GM23248 (cell line): ENCODE data around the gene OR52E8. TPM values are rescaled to one million over a fixed set of nuclear protein-coding genes. Genes with fewer than 3 reads are reported as not detected.

Experiments used
- DNase-seq: peaks from one replicate; pipeline ENCODE4 v3.0.0-alpha.2; 2015
- H2AFZ ChIP-seq: fragments of 200-600 bp; sonication (generic); 2 replicates; pipeline ENCODE4 v1.6.1; 2016; ENCODE audit warnings: antibody characterized with exemption
- H3F3A ChIP-seq: fragments of 200-600 bp; sonication (generic); 2 replicates; pipeline ENCODE4 v1.6.1; 2016; ENCODE audit warnings: mild to moderate bottlenecking, antibody characterized with exemption, mixed run types; ENCODE audit not compliant: insufficient read depth
- H3K27ac ChIP-seq: fragments of 200-600 bp; sonication (generic); 2 replicates; pipeline ENCODE4 v1.5.1; 2016; ENCODE audit warnings: mild to moderate bottlenecking
- H3K27me3 ChIP-seq: fragments of 200-600 bp; sonication (generic); replicated peaks from 2 replicates; pipeline ENCODE4 v1.6.1; 2016; ENCODE audit warnings: mild to moderate bottlenecking; ENCODE audit not compliant: insufficient read depth
- H3K36me3 ChIP-seq: fragments of 200-600 bp; sonication (generic); 2 replicates; pipeline ENCODE4 v1.6.1; 2016; ENCODE audit warnings: low read depth, mild to moderate bottlenecking
- H3K4me1 ChIP-seq: fragments of 200-600 bp; sonication (generic); 2 replicates; pipeline ENCODE4 v1.6.1; 2016; ENCODE audit warnings: mild to moderate bottlenecking; ENCODE audit not compliant: insufficient read depth
- H3K4me2 ChIP-seq: fragments of 200-600 bp; sonication (generic); one replicate; pipeline ENCODE4 v1.6.1; 2016; ENCODE audit warnings: mild to moderate bottlenecking; ENCODE audit not compliant: unreplicated experiment
- H3K4me3 ChIP-seq: fragments of 200-600 bp; sonication (generic); 2 replicates; pipeline ENCODE4 v1.5.1; 2016; ENCODE audit warnings: mild to moderate bottlenecking
- H3K79me2 ChIP-seq: fragments of 200-600 bp; sonication (generic); 2 replicates; pipeline ENCODE4 v1.6.1; 2016; ENCODE audit warnings: mild to moderate bottlenecking; ENCODE audit not compliant: insufficient read depth
- H3K9ac ChIP-seq: fragments of 200-600 bp; sonication (generic); 2 replicates; pipeline ENCODE4 v1.6.1; 2016; ENCODE audit warnings: mild to moderate bottlenecking
- H3K9me2 ChIP-seq: fragments of 200-600 bp; sonication (generic); 2 replicates; pipeline ENCODE4 v1.6.1; 2016; ENCODE audit warnings: mixed run types, mild to moderate bottlenecking, moderate library complexity; ENCODE audit not compliant: insufficient read depth
- H3K9me3 ChIP-seq: fragments of 200-600 bp; sonication (generic); one replicate; pipeline ENCODE4 v1.6.1; 2017; ENCODE audit warnings: low read depth
- H4K20me1 ChIP-seq: fragments of 200-600 bp; sonication (generic); 2 replicates; pipeline ENCODE4 v1.6.0; 2016; ENCODE audit not compliant: insufficient read depth
- EZH2 ChIP-seq: fragments of 200-600 bp; sonication (generic); IDR thresholded peaks from 2 replicates; pipeline ENCODE4 v1.6.1; 2018; ENCODE audit warnings: antibody characterized with exemption, mild to moderate bottlenecking; ENCODE audit not compliant: insufficient read depth, poor library complexity, severe bottlenecking
- EZH2phosphoT487 ChIP-seq: fragments of 200-600 bp; sonication (generic); IDR thresholded peaks from 2 replicates; pipeline ENCODE4 v1.6.1; 2018; ENCODE audit warnings: antibody characterized with exemption, moderate library complexity, mild to moderate bottlenecking, low read depth; ENCODE audit not compliant: insufficient read depth
- WGBS, 2 experiments: methylation state at CpG; one replicate each; pipeline ENCODE4 v1.1.6; 2015 to 2017; ENCODE audit warnings: low lambda C conversion rate in 2 of 2, low coverage in 1 of 2; ENCODE audit errors: missing lambda C conversion rate in 2 of 2; 5-methylcytosine and 5-hydroxymethylcytosine counted together
- in situ Hi-C: fragments of 300-500 bp; cut with MboI; formaldehyde crosslinking; loops from 2 replicates; pipeline ENCODE4 v1.15.0; 2020
- polyA plus RNA-seq: library from polyadenylated mRNA; unstranded; fragments of >200 nt; fragmentation: Nextera tagmentation; extraction: Ambion mirVana; gene quantifications from 2 replicates; pipeline ENCODE4 v1.2.1, GENCODE V29; 2016
- total RNA-seq: library from RNA; depleted of rRNA; stranded (reverse); fragments of >200 nt; shearing (Covaris generic); gene quantifications from 2 replicates; pipeline ENCODE4 v1.2.3, GENCODE V29; 2014; rRNA removed

The OR52E8 gene
- total and polyA plus RNA-seq, 2 experiments from 2014 or later: not detected

GRCh38 chr11:5807580-5807979, 49.9 kb downstream of the OR52E8 start:
- Histone ChIP-seq H3K4me3 (no peak overlapping the region), H3K9me3 (no peaks in the 10 kb centered on the region), H3K27ac (no peak overlapping the region), H3K36me3 (no peaks in the 10 kb centered on the region), H4K20me1 (no peaks in the 10 kb centered on the region), H3K9ac (no peak overlapping the region), H3K9me2 (no peaks in the 10 kb centered on the region), H3K4me1 (no peaks in the 10 kb centered on the region), H3F3A (no peaks in the 10 kb centered on the region), H2AFZ (no peak overlapping the region), H3K79me2 (no peaks in the 10 kb centered on the region), H3K27me3 (0 out of 2 replicates have a peak, but pooled peaks cover 5% of the 10 kb centered on the region), H3K4me2 (no peak overlapping the region)
- in situ Hi-C loops: loop anchor here (10.0 kb wide), 1 partner anchor 323 kb away; the partner anchor contains the start of gene OR52D1
- WGBS, 2 experiments: 69 to 77% methylated on average over 10 of the region's 10 CpGs
- DNase-seq: no peak
- TF ChIP-seq EZH2 (no peak), EZH2phosphoT487 (no peak)

Other genes starting within 250 kb of the OR52E8 start
- gene TRIM34, start 232.7 kb downstream of the OR52E8 start, total RNA-seq: 5.1 and 12.1 TPM in 2 replicates
- 3.9 and 4.0 TPM in 2 replicates for gene TRIM34, start 232.7 kb downstream of the OR52E8 start, polyA plus RNA-seq
- 10.7 and 11.9 TPM in 2 replicates for gene TRIM5, start 172.6 kb downstream of the OR52E8 start, total RNA-seq
- 12.7 and 14.0 TPM in 2 replicates for gene TRIM5, start 172.6 kb downstream of the OR52E8 start, polyA plus RNA-seq
- gene TRIM22, start 167.9 kb downstream of the OR52E8 start, total RNA-seq: 58.4 and 114 TPM in 2 replicates
- gene TRIM22, start 167.9 kb downstream of the OR52E8 start, polyA plus RNA-seq: 50.2 and 51.1 TPM in 2 replicates
- gene OR56B1, start 121.2 kb downstream of the OR52E8 start, total RNA-seq: not detected in 2 replicates
- gene OR56B1, start 121.2 kb downstream of the OR52E8 start, polyA plus RNA-seq: not detected in 2 replicates
- gene OR52N4, start 103.4 kb downstream of the OR52E8 start, total RNA-seq: 0.43 TPM in 1 of 2 replicates, not detected in the other
- gene OR52N4, start 103.4 kb downstream of the OR52E8 start, polyA plus RNA-seq: not detected in 2 replicates
- not detected in 2 replicates for gene OR52N5, start 74.3 kb downstream of the OR52E8 start, total RNA-seq
- gene OR52N5, start 74.3 kb downstream of the OR52E8 start, polyA plus RNA-seq: not detected in 2 replicates
- not detected in 2 replicates for gene OR52N1, start 66.4 kb downstream of the OR52E8 start, total RNA-seq
- gene OR52N1, start 66.4 kb downstream of the OR52E8 start, polyA plus RNA-seq: not detected in 2 replicates
- gene OR52N2, start 48.8 kb downstream of the OR52E8 start, total RNA-seq: not detected in 2 replicates
- gene OR52N2, start 48.8 kb downstream of the OR52E8 start, polyA plus RNA-seq: not detected in 2 replicates
- not detected in 2 replicates for gene OR52E6, start 15.8 kb downstream of the OR52E8 start, total RNA-seq
- not detected in 2 replicates for gene OR52E6, start 15.8 kb downstream of the OR52E8 start, polyA plus RNA-seq
- gene OR52E4, start 22.9 kb upstream of the OR52E8 start, total RNA-seq: not detected in 2 replicates
- not detected in 2 replicates for gene OR52E4, start 22.9 kb upstream of the OR52E8 start, polyA plus RNA-seq
- gene OR52E5, start 35.5 kb upstream of the OR52E8 start, total RNA-seq: not detected in 2 replicates
- not detected in 2 replicates for gene OR52E5, start 35.5 kb upstream of the OR52E8 start, polyA plus RNA-seq
- not detected in 2 replicates for gene OR56A3, start 84.6 kb upstream of the OR52E8 start, total RNA-seq
- gene OR56A3, start 84.6 kb upstream of the OR52E8 start, polyA plus RNA-seq: not detected in 2 replicates
- gene OR56A5, start 110.8 kb upstream of the OR52E8 start, total RNA-seq: not detected in 2 replicates
- gene OR56A5, start 110.8 kb upstream of the OR52E8 start, polyA plus RNA-seq: not detected in 2 replicates
- not detected in 2 replicates for gene OR52L1, start 129.3 kb upstream of the OR52E8 start, total RNA-seq
- not detected in 2 replicates for gene OR52L1, start 129.3 kb upstream of the OR52E8 start, polyA plus RNA-seq
- gene OR56A4, start 149.3 kb upstream of the OR52E8 start, total RNA-seq: not detected in 2 replicates
- gene OR56A4, start 149.3 kb upstream of the OR52E8 start, polyA plus RNA-seq: not detected in 2 replicates
- gene OR56A1, start 173.1 kb upstream of the OR52E8 start, total RNA-seq: not detected in 2 replicates
- not detected in 2 replicates for gene OR56A1, start 173.1 kb upstream of the OR52E8 start, polyA plus RNA-seq
- gene OR56B4, start 250.0 kb upstream of the OR52E8 start, total RNA-seq: not detected in 2 replicates
- gene OR56B4, start 250.0 kb upstream of the OR52E8 start, polyA plus RNA-seq: not detected in 2 replicates